Activated B cell treated with CpG ODN at 0.5 μM for 24 hours (primary cell): ENCODE measurements around the gene CORIN. TPM values are rescaled to one million over a fixed set of nuclear protein-coding genes. Genes with fewer than 3 reads are reported as not detected.

Source experiments
- ATAC-seq: fragments of 200-7000 bp; cut with Tn5 transposase; one replicate; pipeline ENCODE4 v1.10.0; 2021; ENCODE audit warnings: low read depth, mild to moderate bottlenecking, moderate library complexity
- CTCF ChIA-PET: fragments of 350-600 bp; sonication (Branson Sonifier 250); formaldehyde crosslinking; loops from one replicate; lab custom pipeline; 2021; ENCODE audit warnings: antibody characterized with exemption; lab: Charles Lee
- POLR2A ChIA-PET: fragments of 350-600 bp; sonication (Branson Sonifier 250); formaldehyde crosslinking; loops from one replicate; lab custom pipeline; 2021; ENCODE audit warnings: antibody characterized with exemption; lab: Charles Lee
- DNase-seq: peaks from one replicate; pipeline ENCODE4 v3.0.0; 2022
- H3K27ac Mint-ChIP-seq: one replicate; pipeline ENCODE4 v1.8.0; 2020; ENCODE audit warnings: mixed read lengths
- H3K27me3 Mint-ChIP-seq: one replicate; pipeline ENCODE4 v1.8.0; 2021; ENCODE audit warnings: mixed read lengths
- H3K36me3 Mint-ChIP-seq: one replicate; pipeline ENCODE4 v1.8.0; 2021; ENCODE audit warnings: low read depth, mixed read lengths
- H3K4me1 Mint-ChIP-seq: one replicate; pipeline ENCODE4 v1.8.0; 2021; ENCODE audit warnings: mixed read lengths
- H3K4me3 Mint-ChIP-seq: one replicate; pipeline ENCODE4 v1.8.0; 2020; ENCODE audit warnings: mild to moderate bottlenecking, mixed read lengths
- H3K9me3 Mint-ChIP-seq: one replicate; pipeline ENCODE4 v1.8.0; 2020; ENCODE audit warnings: mixed read lengths
- intact Hi-C: fragments of 100-400 bp; cut with micrococcal nuclease; formaldehyde crosslinking; loops from one replicate; pipeline ENCODE4 v1.15.1; 2024
- total RNA-seq: library from RNA; stranded (reverse); gene quantifications from 2 replicates; pipeline ENCODE4 v1.2.3, GENCODE V29; 2022
- TF ChIP-seq, protein P1 (sequence below): fragments of 200-600 bp; IDR thresholded peaks from one replicate; pipeline ENCODE4 v1.8.0; 2022; ENCODE audit warnings: antibody characterized with exemption, mild to moderate bottlenecking

The CORIN gene
- total RNA-seq, 1 donor from 2014 or later: not detected

DNA sequence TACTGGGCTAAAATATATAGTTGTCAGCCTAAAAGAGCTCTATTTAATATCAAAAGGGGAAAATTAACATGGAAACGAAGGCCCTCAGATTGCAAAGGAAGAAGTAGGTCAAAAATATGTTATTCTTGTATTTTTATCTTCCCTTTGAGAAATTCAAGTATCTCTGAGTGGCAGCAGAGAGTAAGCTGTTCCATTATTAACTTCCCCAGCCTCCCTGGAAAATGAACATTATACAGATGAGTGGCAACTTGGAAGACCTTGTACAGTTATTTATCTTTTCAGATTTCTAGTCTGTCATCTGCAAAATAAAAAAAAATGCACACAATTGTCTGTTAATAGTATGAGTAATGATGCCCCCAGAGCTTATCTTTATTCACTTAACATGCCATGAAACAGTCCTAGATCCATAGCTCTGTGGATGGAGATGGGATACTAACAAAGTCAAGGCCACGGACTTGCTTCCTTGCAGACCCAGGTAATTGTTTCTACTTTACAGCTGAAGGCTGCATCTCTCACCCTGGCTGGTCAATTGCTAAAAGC, 93.0 kb downstream of the CORIN start:
- POLR2A ChIA-PET: no interaction called here
- no peak overlapping the region for H3K27ac Mint-ChIP-seq
- H3K9me3 Mint-ChIP-seq: peaks cover 6% of the 10 kb centered on the region
- peaks cover 2% of the 10 kb centered on the region for H3K27me3 Mint-ChIP-seq
- no peak overlapping the region for H3K4me3 Mint-ChIP-seq
- ATAC-seq (no peak), DNase-seq (no peak)
- intact Hi-C loops: no loop called here
- no peaks in the 10 kb centered on the region for H3K36me3 Mint-ChIP-seq
- TF ChIP-seq, protein P1, sequence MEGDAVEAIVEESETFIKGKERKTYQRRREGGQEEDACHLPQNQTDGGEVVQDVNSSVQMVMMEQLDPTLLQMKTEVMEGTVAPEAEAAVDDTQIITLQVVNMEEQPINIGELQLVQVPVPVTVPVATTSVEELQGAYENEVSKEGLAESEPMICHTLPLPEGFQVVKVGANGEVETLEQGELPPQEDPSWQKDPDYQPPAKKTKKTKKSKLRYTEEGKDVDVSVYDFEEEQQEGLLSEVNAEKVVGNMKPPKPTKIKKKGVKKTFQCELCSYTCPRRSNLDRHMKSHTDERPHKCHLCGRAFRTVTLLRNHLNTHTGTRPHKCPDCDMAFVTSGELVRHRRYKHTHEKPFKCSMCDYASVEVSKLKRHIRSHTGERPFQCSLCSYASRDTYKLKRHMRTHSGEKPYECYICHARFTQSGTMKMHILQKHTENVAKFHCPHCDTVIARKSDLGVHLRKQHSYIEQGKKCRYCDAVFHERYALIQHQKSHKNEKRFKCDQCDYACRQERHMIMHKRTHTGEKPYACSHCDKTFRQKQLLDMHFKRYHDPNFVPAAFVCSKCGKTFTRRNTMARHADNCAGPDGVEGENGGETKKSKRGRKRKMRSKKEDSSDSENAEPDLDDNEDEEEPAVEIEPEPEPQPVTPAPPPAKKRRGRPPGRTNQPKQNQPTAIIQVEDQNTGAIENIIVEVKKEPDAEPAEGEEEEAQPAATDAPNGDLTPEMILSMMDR: no peak
- no peaks in the 10 kb centered on the region for H3K4me1 Mint-ChIP-seq
- CTCF ChIA-PET: no interaction called here

DNA sequence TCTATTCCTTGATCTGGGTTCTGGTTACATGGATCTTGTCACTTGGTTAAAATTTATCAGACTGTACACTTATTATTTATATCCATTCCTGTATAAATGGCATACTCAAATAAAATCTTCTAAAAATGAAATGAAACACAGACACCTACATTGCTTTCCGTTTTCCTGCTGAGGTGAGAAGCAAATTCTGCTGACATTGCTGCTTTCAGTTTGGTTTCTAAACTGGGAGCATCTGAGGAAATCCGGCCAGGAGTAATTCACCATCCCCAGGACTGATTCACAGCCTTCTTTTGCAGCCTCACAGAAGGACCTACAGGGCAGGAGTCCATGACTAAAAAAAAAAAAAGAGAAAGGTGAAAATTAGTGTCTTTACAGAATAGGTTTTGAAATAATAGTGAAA, 93.6 kb downstream of the CORIN start:
- DNase-seq: no peak
- no peak overlapping the region for H3K4me3 Mint-ChIP-seq
- H3K9me3 Mint-ChIP-seq: peaks cover 11% of the 10 kb centered on the region
- ATAC-seq: no peak
- H3K27me3 Mint-ChIP-seq: peaks cover under 1% of the 10 kb centered on the region
- CTCF ChIA-PET: no interaction called here
- TF ChIP-seq, protein P1: no peak
- no peaks in the 10 kb centered on the region for H3K4me1 Mint-ChIP-seq
- H3K27ac Mint-ChIP-seq: no peak overlapping the region
- POLR2A ChIA-PET: no interaction called here
- intact Hi-C loops: no loop called here
- H3K36me3 Mint-ChIP-seq: no peaks in the 10 kb centered on the region

DNA sequence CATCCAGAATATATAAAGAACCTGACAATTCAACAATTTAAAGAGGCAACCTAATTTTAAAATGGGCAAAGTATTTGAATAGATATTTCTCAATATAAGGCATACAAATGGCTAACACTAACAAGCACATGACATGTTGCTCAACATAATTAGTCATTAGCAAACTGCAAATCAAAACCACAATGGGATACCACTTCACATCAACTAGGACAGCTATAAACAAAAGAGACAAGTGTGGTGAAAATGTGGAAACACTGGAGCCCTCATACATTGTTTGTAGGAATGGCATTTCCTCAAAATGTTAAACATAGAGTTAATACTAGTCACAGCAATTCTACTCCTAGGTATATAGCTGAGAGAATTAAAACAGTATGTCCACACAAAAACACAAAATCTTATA, 96.7 kb downstream of the CORIN start:
- Mint-ChIP-seq H3K9me3 (peaks cover 13% of the 10 kb centered on the region), H3K27ac (no peak overlapping the region), H3K4me3 (no peak overlapping the region), H3K36me3 (no peaks in the 10 kb centered on the region), H3K27me3 (peaks cover 4% of the 10 kb centered on the region), H3K4me1 (no peaks in the 10 kb centered on the region)
- intact Hi-C loops: no loop called here
- TF ChIP-seq, protein P1: no peak
- CTCF ChIA-PET: no interaction called here
- ATAC-seq: no peak
- DNase-seq: no peak
- POLR2A ChIA-PET: no interaction called here

DNA sequence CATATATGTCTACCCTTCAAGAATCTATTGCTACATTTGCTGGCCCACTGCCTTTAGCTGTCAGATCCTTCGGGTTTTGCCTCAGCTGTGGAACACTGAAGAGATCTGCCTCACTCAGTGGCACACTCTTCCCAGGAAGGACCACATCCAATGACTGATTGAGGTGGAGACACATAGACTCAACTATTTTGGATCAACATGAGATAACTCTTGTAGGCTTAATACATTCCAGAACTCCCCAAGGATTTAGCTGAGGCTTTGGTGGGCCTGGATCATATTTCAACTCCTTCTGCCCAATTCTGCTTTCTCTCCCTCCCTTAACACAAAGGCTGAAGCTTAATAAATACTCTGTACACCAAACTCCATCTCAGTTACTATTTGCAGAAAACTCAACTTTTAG, 100.5 kb downstream of the CORIN start:
- H3K36me3 Mint-ChIP-seq: no peaks in the 10 kb centered on the region
- H3K27me3 Mint-ChIP-seq: peaks cover 7% of the 10 kb centered on the region
- H3K4me3 Mint-ChIP-seq: no peak overlapping the region
- H3K9me3 Mint-ChIP-seq: peaks cover 10% of the 10 kb centered on the region
- H3K4me1 Mint-ChIP-seq: no peaks in the 10 kb centered on the region
- ChIA-PET POLR2A (no interaction called here), CTCF (no interaction called here)
- no peak overlapping the region for H3K27ac Mint-ChIP-seq
- DNase-seq (no peak), ATAC-seq (no peak)
- TF ChIP-seq, protein P1: no peak
- intact Hi-C loops: no loop called here

DNA sequence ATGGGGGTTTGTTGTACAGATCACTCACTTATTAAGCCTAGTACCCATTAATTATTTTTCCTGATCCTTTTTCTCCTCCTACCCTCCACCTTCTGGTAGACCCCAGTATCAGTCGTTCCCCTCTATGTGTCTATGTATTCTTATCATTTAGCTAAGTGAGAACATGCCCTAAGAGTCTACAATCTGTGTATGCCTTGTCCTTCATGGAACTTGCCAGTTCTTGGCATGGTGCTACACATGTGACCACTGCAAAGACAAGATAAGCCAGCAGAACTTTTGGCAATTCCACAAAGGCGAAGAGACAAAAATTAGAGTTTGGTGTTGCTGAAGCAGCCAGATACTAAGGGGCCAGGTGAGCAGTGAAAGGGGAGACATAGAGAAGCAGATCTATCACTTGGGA, 101.3 kb downstream of the CORIN start:
- peaks cover 10% of the 10 kb centered on the region for H3K27me3 Mint-ChIP-seq
- DNase-seq: no peak
- no peaks in the 10 kb centered on the region for H3K4me1 Mint-ChIP-seq
- peaks cover 10% of the 10 kb centered on the region for H3K9me3 Mint-ChIP-seq
- TF ChIP-seq, protein P1: no peak
- ATAC-seq: no peak
- H3K4me3 Mint-ChIP-seq: no peak overlapping the region
- POLR2A ChIA-PET: no interaction called here
- H3K27ac Mint-ChIP-seq: no peak overlapping the region
- CTCF ChIA-PET: no interaction called here
- intact Hi-C loops: no loop called here
- no peaks in the 10 kb centered on the region for H3K36me3 Mint-ChIP-seq
